OCI-LY7 (cell line): ENCODE data around the gene LRP8. TPM values are rescaled to one million over a fixed set of nuclear protein-coding genes. Genes with fewer than 3 reads are reported as not detected.

Source experiments
- BruUV-seq: library from RNA; stranded (reverse); fragments of 400-500 nt; replicated peaks from 2 replicates; lab custom pipeline; 2021; lab: Mats Ljungman, UMichigan
- CTCF ChIA-PET: fragments of 300-600 bp; sonication (Branson Sonifier 250); formaldehyde crosslinking; loops from one replicate; lab custom pipeline; 2022; ENCODE audit warnings: antibody characterized with exemption; ENCODE audit not compliant: unreplicated experiment; lab: Charles Lee
- POLR2A ChIA-PET: fragments of 300-600 bp; sonication (Branson Sonifier 250); formaldehyde crosslinking; loops from one replicate; lab custom pipeline; 2022; ENCODE audit warnings: antibody characterized with exemption; lab: Charles Lee
- DNase-seq: peaks from one replicate; pipeline ENCODE4 v3.0.0-alpha.2; 2015; ENCODE audit warnings: low spot score
- H2AFZ ChIP-seq: fragments of 200-600 bp; sonication (generic), shearing (Covaris generic); 2 replicates; pipeline ENCODE4 v1.6.1; 2014; ENCODE audit warnings: mild to moderate bottlenecking, antibody characterized with exemption, low read length, moderate library complexity
- H3K27ac ChIP-seq: fragments of 200-600 bp; sonication (generic); 2 replicates; pipeline ENCODE4 v1.5.1; 2014; ENCODE audit warnings: mixed run types, low read depth, mild to moderate bottlenecking, moderate library complexity, low read length, inconsistent platforms; ENCODE audit not compliant: poor library complexity, severe bottlenecking
- H3K36me3 ChIP-seq: fragments of 200-600 bp; sonication (generic); 2 replicates; pipeline ENCODE4 v1.6.1; 2014; ENCODE audit warnings: mild to moderate bottlenecking, antibody characterized with exemption, low read length, moderate library complexity, mixed read lengths; ENCODE audit not compliant: insufficient read depth
- H3K4me1 ChIP-seq: fragments of 200-600 bp; sonication (generic); 2 replicates; pipeline ENCODE4 v1.5.1; 2014; ENCODE audit warnings: mild to moderate bottlenecking, low read length; ENCODE audit not compliant: insufficient read depth, poor library complexity, severe bottlenecking
- H3K4me2 ChIP-seq: fragments of 200-600 bp; sonication (generic); 2 replicates; pipeline ENCODE4 v1.6.1; 2014; ENCODE audit warnings: mild to moderate bottlenecking, low read length
- H3K4me3 ChIP-seq: fragments of 200-600 bp; sonication (generic); 2 replicates; pipeline ENCODE4 v1.5.1; 2014; ENCODE audit warnings: mild to moderate bottlenecking, low read depth, low read length; ENCODE audit not compliant: poor library complexity, severe bottlenecking
- H3K79me2 ChIP-seq: fragments of 200-600 bp; sonication (generic); 2 replicates; pipeline ENCODE4 v1.6.1; 2016; ENCODE audit warnings: low read depth, mild to moderate bottlenecking, low read length, moderate library complexity, mixed read lengths; ENCODE audit not compliant: insufficient read depth
- H3K9me2 ChIP-seq: fragments of 200-600 bp; sonication (generic); 2 replicates; pipeline ENCODE4 v1.6.1; 2016; ENCODE audit warnings: mild to moderate bottlenecking, low read length, mixed read lengths; ENCODE audit not compliant: insufficient read depth
- H3K9me3 ChIP-seq: fragments of 200-600 bp; sonication (generic); 2 replicates; pipeline ENCODE4 v1.6.1; 2014; ENCODE audit warnings: mild to moderate bottlenecking, mixed run types, low read length, mixed read lengths
- H4K20me1 ChIP-seq: fragments of 200-600 bp; sonication (generic); 2 replicates; pipeline ENCODE4 v1.6.1; 2014; ENCODE audit warnings: mild to moderate bottlenecking, antibody characterized with exemption, low read length, moderate library complexity, mixed read lengths; ENCODE audit not compliant: insufficient read depth
- CTCF ChIP-seq: fragments of 200-600 bp; sonication (generic); conservative IDR thresholded peaks from 2 replicates; pipeline ENCODE4 v1.5.1; 2014; ENCODE audit warnings: mild to moderate bottlenecking, antibody characterized with exemption, low read length, moderate library complexity, mixed read lengths
- EZH2phosphoT487 ChIP-seq: fragments of 200-600 bp; sonication (generic); IDR thresholded peaks from 2 replicates; pipeline ENCODE4 v1.6.1; 2018; ENCODE audit warnings: low read depth, borderline replicate concordance, mild to moderate bottlenecking, mixed run types, antibody characterized with exemption, low read length, moderate library complexity, mixed read lengths
- intact Hi-C: fragments of 100-400 bp; cut with micrococcal nuclease; formaldehyde crosslinking; loops from one replicate; pipeline ENCODE4 v1.10.0; 2022; ENCODE audit not compliant: unreplicated experiment
- total RNA-seq, 2 experiments: library from RNA; depleted of rRNA in 1 of 2; stranded (reverse); fragments of >200 nt in 1 of 2; shearing (Covaris generic) in 1 of 2; gene quantifications; 2 replicates each; pipeline ENCODE4 v1.2.3, GENCODE V29; 2014 to 2022

LRP8 gene
- total RNA-seq, 2 experiments from 2014 or later: 65.6 to 70.0 TPM

DNA sequence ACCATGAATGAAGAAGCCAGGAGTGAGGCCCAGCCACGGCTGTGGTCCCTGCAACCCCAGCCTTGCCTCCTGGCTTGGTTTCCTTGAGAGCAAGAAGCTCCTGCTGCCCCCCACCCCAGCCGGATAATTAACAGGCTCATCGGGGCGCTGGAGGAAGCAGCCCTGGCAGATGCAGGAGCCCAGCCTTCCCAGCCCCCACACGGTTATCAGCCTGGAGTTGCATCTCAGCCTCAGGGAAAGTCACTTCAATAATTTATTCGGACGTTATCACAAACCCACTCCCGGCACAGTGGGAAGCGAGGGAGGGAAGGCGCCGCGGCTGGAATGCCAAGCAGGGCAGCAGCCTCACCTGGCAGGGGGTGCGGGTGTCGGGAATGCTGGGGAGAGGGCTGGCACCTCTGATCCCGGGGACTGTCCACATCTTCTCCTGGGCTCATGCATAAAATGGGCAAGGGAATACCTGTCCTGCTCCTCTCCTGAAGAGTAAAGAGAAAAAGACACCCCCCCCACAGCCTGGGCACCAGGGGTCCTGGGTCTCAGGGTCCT lies 43.3 kb upstream of the LRP8 start:
- Histone ChIP-seq H3K27ac (no peak overlapping the region), H3K4me3 (no peak overlapping the region), H3K4me1 (peaks cover 9% of the 10 kb centered on the region), H3K79me2 (no peaks in the 10 kb centered on the region), H3K9me3 (no peaks in the 10 kb centered on the region), H3K9me2 (no peaks in the 10 kb centered on the region), H3K4me2 (no peak overlapping the region), H4K20me1 (no peaks in the 10 kb centered on the region), H3K36me3 (no peaks in the 10 kb centered on the region), H2AFZ (no peak overlapping the region)
- ChIA-PET CTCF (no interaction called here), POLR2A (no interaction called here)
- no peak for DNase-seq
- no TSS peak for BruUV-seq
- intact Hi-C loops: no loop called here
- TF ChIP-seq CTCF (no peak), EZH2phosphoT487 (no peak)

DNA sequence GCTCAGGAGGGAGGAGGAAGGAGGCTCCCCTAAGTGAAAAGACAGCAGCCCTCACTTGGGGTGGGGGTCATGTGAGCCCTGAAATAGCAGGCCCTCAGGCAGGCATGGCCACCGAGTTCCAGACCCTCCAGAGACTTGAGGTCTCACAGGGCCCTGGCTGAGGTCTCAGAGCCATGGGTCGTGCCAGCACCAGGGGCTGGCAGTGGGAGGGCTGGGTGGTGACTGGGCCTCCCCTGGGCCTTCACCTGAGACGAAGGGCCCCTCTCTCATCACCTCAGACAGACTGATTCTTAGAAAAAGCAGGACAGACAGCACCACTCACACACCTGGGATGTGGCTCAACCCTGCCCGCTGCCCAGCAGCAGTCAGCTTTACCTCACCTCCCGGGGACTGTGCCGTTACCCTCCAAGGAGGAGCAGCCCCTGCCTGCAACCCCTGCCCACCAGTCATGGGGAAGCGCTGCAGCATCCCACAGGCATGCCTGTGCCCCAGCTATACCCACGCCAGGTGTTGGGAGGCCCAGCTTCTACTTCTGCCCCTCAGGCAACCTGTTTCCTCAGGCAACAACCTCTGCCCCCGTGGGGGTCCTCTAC lies 42.6 kb upstream of the LRP8 start:
- CTCF ChIA-PET: no interaction called here
- Histone ChIP-seq H2AFZ (no peak overlapping the region), H3K4me1 (peaks cover 9% of the 10 kb centered on the region), H4K20me1 (no peaks in the 10 kb centered on the region), H3K36me3 (no peaks in the 10 kb centered on the region), H3K9me2 (no peaks in the 10 kb centered on the region), H3K4me2 (no peak overlapping the region), H3K9me3 (no peaks in the 10 kb centered on the region), H3K79me2 (no peaks in the 10 kb centered on the region), H3K4me3 (no peak overlapping the region), H3K27ac (no peak overlapping the region)
- BruUV-seq: no TSS peak
- POLR2A ChIA-PET: no interaction called here
- no peak for DNase-seq
- intact Hi-C loops: no loop called here
- TF ChIP-seq EZH2phosphoT487 (no peak), CTCF (no peak)

DNA sequence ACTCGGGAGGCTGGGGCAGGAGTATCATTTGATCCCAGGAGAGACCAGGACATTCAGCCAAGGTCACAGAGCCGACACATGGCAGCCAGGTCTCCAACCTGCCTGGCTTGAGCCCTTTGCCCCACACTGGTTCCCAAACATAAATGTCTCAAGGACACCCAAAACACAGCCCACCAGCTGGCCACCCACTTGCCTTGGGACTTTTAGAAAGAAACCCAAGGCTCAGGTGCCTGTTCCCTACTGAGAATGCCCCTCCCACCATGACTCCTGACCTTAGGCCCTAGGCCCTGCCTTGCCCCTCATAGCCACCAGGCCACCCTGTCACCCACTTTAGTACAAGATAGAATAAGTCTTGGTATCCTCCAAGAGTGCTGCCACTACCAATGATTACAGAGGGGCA lies 41.9 kb upstream of the LRP8 start:
- H3K27ac ChIP-seq: no peak overlapping the region
- ChIA-PET POLR2A (interaction anchor here (1.1 kb wide), 1 partner anchor 26 kb away, joined by 3 read pairs; no protein-coding TSS in a partner anchor), CTCF (no interaction called here)
- H2AFZ ChIP-seq: no peak overlapping the region
- no TSS peak for BruUV-seq
- H3K4me1 ChIP-seq: peaks cover 9% of the 10 kb centered on the region
- no peaks in the 10 kb centered on the region for H3K36me3 ChIP-seq
- H3K9me3 ChIP-seq: no peaks in the 10 kb centered on the region
- H3K9me2 ChIP-seq: no peaks in the 10 kb centered on the region
- H3K4me2 ChIP-seq: no peak overlapping the region
- TF ChIP-seq EZH2phosphoT487: no peak
- TF ChIP-seq CTCF: no peak
- DNase-seq: no peak
- H4K20me1 ChIP-seq: no peaks in the 10 kb centered on the region
- no peak overlapping the region for H3K4me3 ChIP-seq
- no peaks in the 10 kb centered on the region for H3K79me2 ChIP-seq
- intact Hi-C loops: loop anchor here (5.0 kb wide), 1 partner anchor 42 kb away; the partner anchor contains the start of gene LRP8
